Tibial nerve (tissue), 4 donors: ENCODE results near the gene SFTA2. TPM values are rescaled to one million over a fixed set of nuclear protein-coding genes. Genes with fewer than 3 reads are reported as not detected.

ENCODE experiments used
- DNase-seq, 2 donors: peaks; one replicate each; pipeline ENCODE4 v3.0.0-alpha.2; 2019; ENCODE audit warnings: low spot score in 2 of 2
- H3K27ac ChIP-seq, 4 donors: fragments of 200-600 bp; sonication (generic) in 3 of 4; one replicate each; pipeline ENCODE4 v1.5.1; 2017 to 2019; ENCODE audit warnings: mild to moderate bottlenecking in 1 of 4
- H3K27me3 ChIP-seq, 2 donors: fragments of 200-600 bp; sonication (generic) in 1 of 2; one replicate each; pipeline versions ENCODE4 v1.5.1 to v1.6.0; 2017 to 2019
- H3K36me3 ChIP-seq, 3 donors: fragments of 200-600 bp; sonication (generic); one replicate each; pipeline ENCODE4 v1.5.1; 2018 to 2019
- H3K4me1 ChIP-seq, 4 donors: fragments of 200-600 bp; sonication (generic) in 3 of 4; one replicate each; pipeline ENCODE4 v1.5.1; 2017 to 2019
- H3K4me3 ChIP-seq, 4 donors: fragments of 200-600 bp; sonication (generic) in 3 of 4; one replicate each; pipeline ENCODE4 v1.5.1; 2017 to 2019; ENCODE audit warnings: mild to moderate bottlenecking in 1 of 4, moderate library complexity in 1 of 4
- H3K9me3 ChIP-seq, 4 donors: fragments of 200-600 bp; sonication (generic) in 3 of 4; one replicate each; pipeline ENCODE4 v1.5.1; 2017 to 2019
- CTCF ChIP-seq, 5 experiments: fragments of 200-600 bp in 3 of 5; fragments of 450-650 bp in 2 of 5; sonication (generic) in 3 of 5; IDR thresholded peaks; one replicate each; pipeline ENCODE4 v1.5.1; 2016 to 2019; ENCODE audit warnings: antibody characterized with exemption in 5 of 5, mild to moderate bottlenecking in 3 of 5, moderate library complexity in 2 of 5
- EP300 ChIP-seq, 2 donors: sonication (generic); formaldehyde crosslinking; IDR thresholded peaks; one replicate each; pipeline ENCODE4 v1.6.1; 2017; ENCODE audit warnings: antibody characterized with exemption in 2 of 2, mild to moderate bottlenecking in 1 of 2
- POLR2A ChIP-seq, 2 donors: fragments of 450-650 bp; IDR thresholded peaks; one replicate each; pipeline ENCODE4 v1.6.1; 2017; ENCODE audit warnings: antibody characterized with exemption in 2 of 2, mild to moderate bottlenecking in 2 of 2, moderate library complexity in 2 of 2
- WGBS, 2 donors: methylation state at CpG; one replicate each; pipeline ENCODE4 v1.1.5; 2018; 5-methylcytosine and 5-hydroxymethylcytosine counted together
- total RNA-seq, 4 donors: library from RNA; depleted of rRNA; stranded (reverse); fragments of >200 nt; gene quantifications; one replicate each; pipeline ENCODE4 v1.1.0, GENCODE V29; 2016

The SFTA2 gene
- total RNA-seq = not detected

GRCh38 chr6:30931969-30932645 lies at the start of gene SFTA2:
SFTA2 (minus strand) TSS chr6:30932170; CDS start chr6:30932096, 74 bp downstream.
- 75 to 88% methylated on average over 7 of the region's 7 CpGs for WGBS, 2 donors
- Histone ChIP-seq H3K4me3 (no peak within 1 kb of the TSS), H3K9me3 (peaks cover 0 to 12% (median 0%) of the 10 kb centered on the region in 4 donors), H3K36me3 (peaks cover 0 to 20% (median 0%) of the 10 kb centered on the region in 3 donors), H3K27ac (no peak within 1 kb of the TSS), H3K27me3 (no peaks in the 10 kb centered on the region), H3K4me1 (no peaks in the 10 kb centered on the region)
- no peak for DNase-seq
- TF ChIP-seq CTCF (IDR thresholded peaks at IDR 0.05) (no peak), POLR2A (IDR thresholded peaks at IDR 0.05) (no peak), EP300 (IDR thresholded peaks at IDR 0.05) (no peak)

GRCh38 chr6:30979690-30980089 lies 47.7 kb upstream of the SFTA2 start:
- no peak for DNase-seq
- H3K4me3 ChIP-seq = no peak overlapping the region
- H3K9me3 ChIP-seq = no peaks in the 10 kb centered on the region
- H3K27ac ChIP-seq = no peak overlapping the region
- WGBS, 2 donors = 44 to 51% methylated on average over 4 of the region's 4 CpGs
- H3K27me3 ChIP-seq = no peaks in the 10 kb centered on the region
- H3K36me3 ChIP-seq = no peaks in the 10 kb centered on the region
- peaks cover 0 to 11% (median 3%) of the 10 kb centered on the region in 4 donors for H3K4me1 ChIP-seq
- TF ChIP-seq EP300 (IDR thresholded peaks at IDR 0.05) (no peak), CTCF (IDR thresholded peaks at IDR 0.05) (no peak), POLR2A (IDR thresholded peaks at IDR 0.05) (no peak)

GRCh38 chr6:30979141-30979540 lies 47.2 kb upstream of the SFTA2 start:
- H3K36me3 ChIP-seq = no peaks in the 10 kb centered on the region
- no peak for DNase-seq
- no peaks in the 10 kb centered on the region for H3K9me3 ChIP-seq
- peaks cover 0 to 11% (median 3%) of the 10 kb centered on the region in 4 donors for H3K4me1 ChIP-seq
- H3K27ac ChIP-seq = no peak overlapping the region
- no peaks in the 10 kb centered on the region for H3K27me3 ChIP-seq
- H3K4me3 ChIP-seq = no peak overlapping the region
- TF ChIP-seq EP300 (IDR thresholded peaks at IDR 0.05) (no peak), CTCF (IDR thresholded peaks at IDR 0.05) (no peak), POLR2A (IDR thresholded peaks at IDR 0.05) (no peak)
- WGBS, 2 donors = 37 to 42% methylated on average over 1 of the region's 1 CpG

GRCh38 chr6:30974490-30975252 lies 42.7 kb upstream of the SFTA2 start:
- no peaks in the 10 kb centered on the region for H3K36me3 ChIP-seq
- H3K27ac ChIP-seq = no peak overlapping the region
- no peak overlapping the region for H3K4me3 ChIP-seq
- peaks cover 0 to 6% (median 0%) of the 10 kb centered on the region in 4 donors for H3K4me1 ChIP-seq
- H3K9me3 ChIP-seq = no peaks in the 10 kb centered on the region
- TF ChIP-seq EP300 (IDR thresholded peaks at IDR 0.05) = no peak
- TF ChIP-seq POLR2A (IDR thresholded peaks at IDR 0.05) = no peak
- TF ChIP-seq CTCF (IDR thresholded peaks at IDR 0.05) = no peak
- WGBS, 2 donors = 61 to 67% methylated on average over 4 of the region's 4 CpGs
- DNase-seq = no peak
- H3K27me3 ChIP-seq = no peaks in the 10 kb centered on the region

- DNase-seq = no peak
- Histone ChIP-seq H3K4me3 (no peak overlapping the region), H3K9me3 (no peaks in the 10 kb centered on the region), H3K4me1 (no peaks in the 10 kb centered on the region), H3K27ac (no peak overlapping the region), H3K36me3 (no peaks in the 10 kb centered on the region), H3K27me3 (no peaks in the 10 kb centered on the region)
- WGBS, 2 donors = 95 to 96% methylated on average over 4 of the region's 4 CpGs
- TF ChIP-seq CTCF (IDR thresholded peaks at IDR 0.05) (no peak), EP300 (IDR thresholded peaks at IDR 0.05) (no peak), POLR2A (IDR thresholded peaks at IDR 0.05) (no peak)
Measured at GRCh38 chr6:30972816-30973215, 40.8 kb upstream of the SFTA2 start.
